ENCODE data around the gene NFATC1.
A peak's percentile ranks its signal among the peaks of the same experiment; 100 is the strongest.

NFATC1 gene

GRCh38 chr18:79560861-79561210 is 165.1 kb downstream of the NFATC1 start:
- no peak for DNase-seq (ENCODE audit: low read depth, low spot score)
- no peaks in the 10 kb centered on the region for H3K4me1 ChIP-seq (ENCODE audit: insufficient read depth, insufficient read length)
- no peak overlapping the region for H3K9ac ChIP-seq (ENCODE audit: insufficient read length, low read depth)
- no peaks in the 10 kb centered on the region for H3K36me3 ChIP-seq (ENCODE audit: insufficient read depth, insufficient read length, low read length)
- TF ChIP-seq ZNF274 (IDR thresholded peaks at IDR 0.05; ENCODE audit: low read depth, low read length) (no peak), SUZ12 (IDR thresholded peaks at IDR 0.05; ENCODE audit: extremely low read depth, insufficient read depth, insufficient read length) (no peak), YY1 (IDR thresholded peaks at IDR 0.05; ENCODE audit: insufficient read depth, insufficient read length) (no peak)
- no peaks in the 10 kb centered on the region for H3K27me3 ChIP-seq (ENCODE audit: insufficient read depth, insufficient read length)
- H3K4me3 ChIP-seq (ENCODE audit: insufficient read length, low read depth): no peak overlapping the region
- H3K9me3 ChIP-seq (ENCODE audit: insufficient read depth, low read length): peaks cover 6% of the 10 kb centered on the region; the same call in 1 of the 2 replicates

GRCh38 chr18:79563949-79564348 is 168.2 kb downstream of the NFATC1 start:
- H3K4me3 ChIP-seq (ENCODE audit: insufficient read length, low read depth): no peak overlapping the region
- DNase-seq (ENCODE audit: low read depth, low spot score): no peak
- no peak overlapping the region for H3K9ac ChIP-seq (ENCODE audit: insufficient read length, low read depth)
- peaks cover 7% of the 10 kb centered on the region for H3K4me1 ChIP-seq (ENCODE audit: insufficient read depth, insufficient read length)
- peaks cover 6% of the 10 kb centered on the region; the same call in 1 of the 2 replicates for H3K9me3 ChIP-seq (ENCODE audit: insufficient read depth, low read length)
- H3K27me3 ChIP-seq (ENCODE audit: insufficient read depth, insufficient read length): no peaks in the 10 kb centered on the region
- no peak for TF ChIP-seq YY1 (IDR thresholded peaks at IDR 0.05; ENCODE audit: insufficient read depth, insufficient read length)
- TF ChIP-seq SUZ12 (IDR thresholded peaks at IDR 0.05; ENCODE audit: extremely low read depth, insufficient read depth, insufficient read length): no peak
- no peak for TF ChIP-seq ZNF274 (IDR thresholded peaks at IDR 0.05; ENCODE audit: low read depth, low read length)
- H3K36me3 ChIP-seq (ENCODE audit: insufficient read depth, insufficient read length, low read length): no peaks in the 10 kb centered on the region

GRCh38 chr18:79564441-79564840 is 168.7 kb downstream of the NFATC1 start:
- DNase-seq (ENCODE audit: low read depth, low spot score): no peak
- no peak for TF ChIP-seq ZNF274 (IDR thresholded peaks at IDR 0.05; ENCODE audit: low read depth, low read length)
- TF ChIP-seq SUZ12 (IDR thresholded peaks at IDR 0.05; ENCODE audit: extremely low read depth, insufficient read depth, insufficient read length): no peak
- TF ChIP-seq YY1 (IDR thresholded peaks at IDR 0.05; ENCODE audit: insufficient read depth, insufficient read length): no peak
- no peaks in the 10 kb centered on the region for H3K27me3 ChIP-seq (ENCODE audit: insufficient read depth, insufficient read length)

GRCh38 chr18:79566771-79567431 is 171.2 kb downstream of the NFATC1 start:
- Histone ChIP-seq H3K27me3 (ENCODE audit: insufficient read depth, insufficient read length) (no peaks in the 10 kb centered on the region), H3K4me3 (ENCODE audit: insufficient read length, low read depth) (no peak overlapping the region), H3K4me1 (ENCODE audit: insufficient read depth, insufficient read length) (peaks cover 7% of the 10 kb centered on the region), H3K36me3 (ENCODE audit: insufficient read depth, insufficient read length, low read length) (no peaks in the 10 kb centered on the region), H3K9me3 (ENCODE audit: insufficient read depth, low read length) (peaks cover 10% of the 10 kb centered on the region; the same call in 1 of the 2 replicates), H3K9ac (ENCODE audit: insufficient read length, low read depth) (no peak overlapping the region)
- DNase-seq (ENCODE audit: low read depth, low spot score): no peak
- TF ChIP-seq YY1 (IDR thresholded peaks at IDR 0.05; ENCODE audit: insufficient read depth, insufficient read length) (no peak), SUZ12 (IDR thresholded peaks at IDR 0.05; ENCODE audit: extremely low read depth, insufficient read depth, insufficient read length) (no peak)

More at GRCh38 chr18:79564441-79564840, 168.7 kb downstream of the NFATC1 start:
- Histone ChIP-seq H3K9me3 (ENCODE audit: insufficient read depth, low read length) (peaks cover 6% of the 10 kb centered on the region; the same call in 1 of the 2 replicates), H3K36me3 (ENCODE audit: insufficient read depth, insufficient read length, low read length) (no peaks in the 10 kb centered on the region), H3K9ac (ENCODE audit: insufficient read length, low read depth) (no peak overlapping the region), H3K4me3 (ENCODE audit: insufficient read length, low read depth) (no peak overlapping the region), H3K4me1 (ENCODE audit: insufficient read depth, insufficient read length) (peaks cover 7% of the 10 kb centered on the region)

GRCh38 chr18:79567481-79568147 is 171.9 kb downstream of the NFATC1 start:
- TF ChIP-seq SUZ12 (IDR thresholded peaks at IDR 0.05; ENCODE audit: extremely low read depth, insufficient read depth, insufficient read length) (no peak), YY1 (IDR thresholded peaks at IDR 0.05; ENCODE audit: insufficient read depth, insufficient read length) (no peak), ZNF274 (IDR thresholded peaks at IDR 0.05; ENCODE audit: low read depth, low read length) (no peak)
- Histone ChIP-seq H3K4me1 (ENCODE audit: insufficient read depth, insufficient read length) (peaks cover 7% of the 10 kb centered on the region), H3K9me3 (ENCODE audit: insufficient read depth, low read length) (peaks cover 18% of the 10 kb centered on the region), H3K4me3 (ENCODE audit: insufficient read length, low read depth) (no peak overlapping the region), H3K36me3 (ENCODE audit: insufficient read depth, insufficient read length, low read length) (no peaks in the 10 kb centered on the region), H3K9ac (ENCODE audit: insufficient read length, low read depth) (no peak overlapping the region), H3K27me3 (ENCODE audit: insufficient read depth, insufficient read length) (no peaks in the 10 kb centered on the region)
- peak; percentile 58 for DNase-seq (ENCODE audit: low read depth, low spot score)

GRCh38 chr18:79568543-79569205 is 172.9 kb downstream of the NFATC1 start:
- Histone ChIP-seq H3K9ac (ENCODE audit: insufficient read length, low read depth) (no peak overlapping the region), H3K27me3 (ENCODE audit: insufficient read depth, insufficient read length) (no peaks in the 10 kb centered on the region), H3K9me3 (ENCODE audit: insufficient read depth, low read length) (peaks cover 28% of the 10 kb centered on the region), H3K4me3 (ENCODE audit: insufficient read length, low read depth) (no peak overlapping the region), H3K36me3 (ENCODE audit: insufficient read depth, insufficient read length, low read length) (no peaks in the 10 kb centered on the region), H3K4me1 (ENCODE audit: insufficient read depth, insufficient read length) (peaks cover 7% of the 10 kb centered on the region)
- DNase-seq (ENCODE audit: low read depth, low spot score): no peak
- TF ChIP-seq SUZ12 (IDR thresholded peaks at IDR 0.05; ENCODE audit: extremely low read depth, insufficient read depth, insufficient read length) (no peak), ZNF274 (IDR thresholded peaks at IDR 0.05; ENCODE audit: low read depth, low read length) (no peak), YY1 (IDR thresholded peaks at IDR 0.05; ENCODE audit: insufficient read depth, insufficient read length) (no peak)

- no peak for DNase-seq (ENCODE audit: low read depth, low spot score)
- peaks cover 7% of the 10 kb centered on the region for H3K4me1 ChIP-seq (ENCODE audit: insufficient read depth, insufficient read length)
- H3K9ac ChIP-seq (ENCODE audit: insufficient read length, low read depth): no peak overlapping the region
- H3K4me3 ChIP-seq (ENCODE audit: insufficient read length, low read depth): no peak overlapping the region
- TF ChIP-seq ZNF274 (IDR thresholded peaks at IDR 0.05; ENCODE audit: low read depth, low read length): no peak
- TF ChIP-seq YY1 (IDR thresholded peaks at IDR 0.05; ENCODE audit: insufficient read depth, insufficient read length): no peak
- TF ChIP-seq SUZ12 (IDR thresholded peaks at IDR 0.05; ENCODE audit: extremely low read depth, insufficient read depth, insufficient read length): no peak
- no peaks in the 10 kb centered on the region for H3K36me3 ChIP-seq (ENCODE audit: insufficient read depth, insufficient read length, low read length)
- H3K27me3 ChIP-seq (ENCODE audit: insufficient read depth, insufficient read length): no peaks in the 10 kb centered on the region
- H3K9me3 ChIP-seq (ENCODE audit: insufficient read depth, low read length): peaks cover 28% of the 10 kb centered on the region
Observed at GRCh38 chr18:79569720-79570119, 174.0 kb downstream of the NFATC1 start.

Measured in NT2/D1 (cell line).